ENCODE measurements around the gene SLC35E4.

DNA sequence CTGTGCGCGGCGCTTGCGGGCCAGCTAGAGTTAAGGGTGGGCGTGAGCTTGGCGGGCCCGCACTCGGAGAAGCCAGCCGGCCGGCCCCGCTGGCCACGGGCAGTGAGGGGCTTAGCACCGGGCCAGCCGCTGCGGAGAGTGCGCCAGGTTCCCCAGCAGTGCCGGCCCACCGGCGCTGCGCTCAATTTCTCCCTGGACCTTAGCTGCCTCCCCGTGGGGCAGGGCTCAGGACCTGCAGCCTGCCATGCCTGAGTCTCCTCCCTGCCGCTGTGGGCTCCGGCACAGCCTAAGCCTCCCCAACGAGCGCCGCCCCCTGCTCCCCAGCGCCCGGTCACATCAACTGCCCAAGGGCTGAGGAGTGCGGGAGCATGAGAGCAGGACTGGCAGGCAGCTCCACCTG lies 38.7 kb upstream of the SLC35E4 start:
- no peak for TF ChIP-seq EZH2phosphoT487 (IDR thresholded peaks at IDR 0.05; ENCODE audit: insufficient read depth, low read depth)
- TF ChIP-seq EZH2 (IDR thresholded peaks at IDR 0.05; ENCODE audit: insufficient read depth, poor library complexity, severe bottlenecking), result no peak
